Measurements from ENCODE around the gene MYT1.
"Not testable (repeated sequence)": the region's sequence is repeated elsewhere in the genome, so short reads cannot be mapped to it uniquely, and the experiment has no call there.

Gene MYT1

DNA sequence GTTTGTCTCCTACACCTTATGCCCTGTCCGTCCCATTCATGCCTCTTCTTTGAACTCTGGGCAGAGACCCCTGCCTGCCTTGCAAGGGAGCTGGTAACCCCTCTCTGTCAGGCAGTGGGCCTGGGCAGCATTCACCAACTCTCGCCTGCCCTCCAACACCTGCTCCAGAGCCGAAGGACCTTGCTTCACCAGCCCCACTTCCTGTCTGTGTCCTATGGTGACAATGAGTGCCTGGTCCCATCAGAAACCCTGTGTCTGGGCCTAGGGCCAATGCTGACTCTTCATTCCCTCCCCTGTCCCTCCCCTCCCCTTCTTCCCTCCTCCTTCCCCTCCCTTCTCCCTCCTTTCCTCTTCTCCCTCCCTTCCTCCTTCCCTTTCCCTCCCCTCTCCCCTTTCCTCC lies 68.5 kb downstream of the MYT1 start:
- no peak for DNase-seq (ENCODE audit: low read depth)

DNA sequence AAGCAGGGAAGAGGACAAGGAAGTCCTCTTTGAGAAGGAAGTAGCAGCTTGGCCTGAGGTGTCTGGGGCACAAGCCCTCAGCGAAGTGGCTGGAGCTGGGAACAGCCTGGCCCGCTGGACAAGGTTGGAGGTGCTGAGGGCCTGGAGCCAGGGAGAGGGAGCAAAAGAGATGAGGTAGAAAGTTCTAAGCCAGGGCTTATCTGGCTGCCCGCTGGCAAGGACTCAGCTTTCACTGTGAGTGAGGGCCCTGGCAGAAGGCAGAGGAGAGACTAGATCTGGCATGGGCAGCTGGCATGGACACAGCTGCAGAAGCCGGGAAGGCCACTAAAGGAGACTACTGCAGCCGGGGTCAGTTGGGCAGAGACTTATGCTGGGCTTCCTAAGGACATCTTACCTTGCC lies 69.5 kb downstream of the MYT1 start:
- no peak for DNase-seq (ENCODE audit: low read depth)

DNA sequence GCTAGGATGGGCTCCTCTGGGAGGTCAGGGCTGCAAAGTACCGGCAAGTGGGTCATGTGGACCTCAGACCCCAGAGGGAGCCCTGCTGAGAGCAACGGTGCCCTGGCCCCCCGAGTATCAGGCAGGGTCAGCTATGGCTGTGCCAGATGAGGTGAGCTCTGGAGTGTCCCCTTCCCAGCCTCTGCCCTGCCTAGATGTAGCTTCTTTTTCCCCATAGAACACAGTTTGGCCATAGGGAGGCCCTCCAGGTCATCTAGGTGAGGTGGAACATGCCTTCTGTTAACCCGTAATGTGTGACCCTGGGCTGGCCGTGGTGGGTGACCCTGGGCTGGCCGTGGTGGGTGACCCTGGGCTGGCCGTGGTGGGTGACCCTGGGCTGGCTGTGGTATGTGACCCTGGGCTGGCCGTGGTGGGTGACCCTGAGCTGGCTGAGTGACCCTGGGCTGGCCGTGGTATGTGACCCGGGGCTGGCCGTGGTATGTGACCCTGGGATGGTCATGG lies 70.1 kb downstream of the MYT1 start:
- DNase-seq (ENCODE audit: low read depth) = no peak

DNA sequence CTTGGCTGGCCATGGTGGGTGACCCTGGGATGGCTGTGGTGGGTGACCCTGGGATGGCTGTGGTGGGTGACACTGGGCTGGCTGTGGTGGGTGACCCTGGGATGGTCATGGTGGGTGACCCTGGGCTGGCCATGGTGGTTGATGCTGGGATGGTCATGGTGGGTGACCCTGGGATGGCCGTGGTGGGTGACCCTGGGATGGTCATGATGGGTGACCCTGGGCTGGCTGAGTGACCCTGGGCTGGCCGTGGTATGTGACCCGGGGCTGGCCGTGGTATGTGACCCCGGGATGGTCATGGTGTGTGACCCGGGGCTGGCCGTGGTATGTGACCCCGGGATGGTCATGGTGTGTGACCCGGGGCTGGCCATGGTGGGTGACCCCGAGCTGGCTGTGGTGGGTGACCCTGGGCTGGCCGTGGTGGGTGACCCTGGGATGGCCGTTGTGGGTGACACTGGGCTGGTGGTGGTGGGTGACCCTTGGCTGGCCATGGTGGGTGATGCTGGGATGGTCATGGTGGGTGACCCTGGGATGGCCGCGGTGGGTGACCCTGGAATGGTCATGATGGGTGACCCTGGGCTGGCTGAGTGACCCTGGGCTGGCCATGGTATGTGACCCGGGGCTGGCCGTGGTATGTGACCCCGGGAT lies 70.8 kb downstream of the MYT1 start:
- not testable (repeated sequence) for DNase-seq (ENCODE audit: low read depth)

DNA sequence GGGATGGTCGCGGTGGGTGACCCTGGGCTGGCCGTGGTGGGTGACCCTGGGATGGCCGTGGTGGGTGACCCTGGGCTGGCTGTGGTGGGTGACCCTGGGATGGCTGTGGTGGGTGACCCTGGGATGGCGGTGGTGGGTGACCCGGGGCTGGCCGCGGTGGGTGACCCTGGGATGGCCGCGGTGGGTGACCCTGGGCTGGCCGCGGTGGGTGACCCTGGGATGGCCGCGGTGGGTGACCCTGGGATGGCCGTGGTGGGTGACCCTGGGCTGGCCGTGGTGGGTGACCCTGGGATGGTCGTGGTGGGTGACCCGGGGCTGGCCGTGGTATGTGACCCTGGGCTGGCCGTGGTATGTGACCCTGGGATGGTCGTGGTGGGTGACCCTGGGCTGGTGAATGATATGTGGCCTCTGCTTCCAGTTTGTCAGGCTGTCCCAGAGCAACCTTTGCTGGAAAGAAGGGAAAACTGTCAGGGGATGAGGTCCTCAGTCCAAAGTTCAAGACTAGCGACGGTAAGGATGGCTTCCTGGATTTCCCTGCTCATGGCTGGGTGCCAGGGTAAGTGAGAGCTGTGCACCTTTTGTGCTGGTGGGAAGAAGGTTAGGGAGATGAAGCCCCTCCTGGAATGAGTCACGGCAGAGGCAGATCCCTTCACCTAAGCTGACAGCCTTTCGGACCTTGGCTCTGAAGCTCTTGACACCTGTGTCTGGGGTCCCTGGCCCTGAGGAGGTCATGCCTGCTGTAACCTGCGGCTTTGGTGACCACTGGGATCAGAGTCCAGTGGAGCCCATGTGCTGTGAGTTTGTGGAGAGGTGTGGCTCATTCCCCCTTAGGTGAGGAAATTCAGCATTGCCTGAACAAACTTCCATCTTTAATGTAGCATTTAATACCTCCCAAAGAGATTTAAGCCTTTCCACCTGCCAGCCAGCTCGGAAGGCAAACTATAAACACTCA lies 72.2 kb downstream of the MYT1 start:
- DNase-seq (ENCODE audit: low read depth) = no peak

DNA sequence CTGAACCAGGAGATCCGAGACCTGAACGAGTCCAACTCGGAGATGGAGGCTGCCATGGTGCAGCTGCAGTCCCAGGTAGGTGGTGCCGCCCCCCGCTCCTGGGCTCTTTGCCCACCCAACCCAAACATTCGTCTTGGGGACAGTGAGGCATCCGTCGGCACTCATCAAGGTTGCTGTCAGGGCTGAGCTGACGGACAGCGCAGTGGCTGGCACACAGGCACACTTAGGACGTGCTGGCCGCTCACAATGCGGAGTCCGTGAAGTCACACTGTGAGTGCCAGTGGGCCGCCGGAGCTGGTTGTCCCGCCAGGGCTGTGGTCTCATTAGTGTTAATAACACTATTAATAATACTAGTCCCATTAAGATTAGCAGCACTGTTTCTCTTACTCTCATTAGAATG lies 73.1 kb downstream of the MYT1 start:
- no peak for DNase-seq (ENCODE audit: low read depth)

DNA sequence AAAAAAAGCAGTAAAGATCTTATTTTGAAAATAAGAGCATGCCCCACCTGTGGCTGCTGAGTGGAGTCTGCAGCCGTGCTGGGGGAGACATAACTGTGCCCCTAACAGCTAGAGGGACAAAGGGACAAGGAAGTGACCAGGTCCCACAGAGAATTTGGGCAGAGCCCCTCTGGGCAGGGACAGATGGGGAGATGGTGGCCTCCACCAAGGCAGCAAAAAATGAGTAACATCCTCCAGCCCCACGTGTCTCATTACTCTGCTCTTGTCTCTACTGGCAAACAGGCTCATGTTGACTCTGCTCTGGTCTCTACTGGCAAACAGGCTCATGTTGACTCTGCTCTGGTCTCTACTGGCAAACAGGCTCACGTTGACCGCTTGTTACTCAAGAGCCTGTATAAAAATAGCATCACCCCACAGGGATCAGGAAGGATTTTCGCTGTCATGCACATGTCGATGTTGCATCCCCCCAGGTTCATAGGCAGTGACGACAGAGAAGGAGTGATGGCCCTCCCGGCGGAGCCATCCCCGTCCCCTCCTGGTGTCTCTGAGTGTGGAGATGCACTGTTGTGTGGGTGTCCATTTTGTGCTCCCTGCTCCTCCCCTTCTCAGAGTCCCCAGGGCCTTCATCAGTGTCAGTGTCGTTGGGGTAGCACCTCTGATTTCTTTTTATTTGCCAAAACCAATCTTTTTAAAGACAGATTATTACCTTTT lies 74.0 kb downstream of the MYT1 start:
- DNase-seq (ENCODE audit: low read depth) = no peak

DNA sequence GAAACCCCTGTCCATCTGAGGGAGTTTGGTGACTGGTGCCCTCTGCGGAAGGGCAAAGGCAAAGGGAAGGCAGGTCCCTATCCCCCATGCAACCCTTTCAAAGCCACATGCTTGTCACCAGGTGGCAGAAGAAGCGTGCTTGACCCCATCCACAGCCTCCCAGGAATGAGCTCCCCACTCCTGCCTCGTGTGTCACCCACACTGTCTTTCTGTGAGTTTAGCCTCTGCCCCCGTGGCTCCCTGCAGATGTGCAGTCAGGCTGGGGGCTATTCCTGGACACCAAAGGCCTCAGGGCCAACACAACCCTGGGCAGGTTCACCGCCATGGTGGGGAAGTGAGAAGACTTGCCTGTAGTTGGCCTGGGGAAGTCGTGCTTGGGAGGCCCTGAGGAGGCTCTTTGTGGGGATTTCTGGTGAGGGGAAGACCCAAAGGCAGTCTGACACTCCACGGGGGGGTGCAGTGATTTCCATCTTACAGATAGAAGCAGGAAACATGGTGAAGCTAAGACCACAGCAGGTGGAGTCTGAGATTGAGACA lies 74.7 kb downstream of the MYT1 start:
- no peak for DNase-seq (ENCODE audit: low read depth)

DNA sequence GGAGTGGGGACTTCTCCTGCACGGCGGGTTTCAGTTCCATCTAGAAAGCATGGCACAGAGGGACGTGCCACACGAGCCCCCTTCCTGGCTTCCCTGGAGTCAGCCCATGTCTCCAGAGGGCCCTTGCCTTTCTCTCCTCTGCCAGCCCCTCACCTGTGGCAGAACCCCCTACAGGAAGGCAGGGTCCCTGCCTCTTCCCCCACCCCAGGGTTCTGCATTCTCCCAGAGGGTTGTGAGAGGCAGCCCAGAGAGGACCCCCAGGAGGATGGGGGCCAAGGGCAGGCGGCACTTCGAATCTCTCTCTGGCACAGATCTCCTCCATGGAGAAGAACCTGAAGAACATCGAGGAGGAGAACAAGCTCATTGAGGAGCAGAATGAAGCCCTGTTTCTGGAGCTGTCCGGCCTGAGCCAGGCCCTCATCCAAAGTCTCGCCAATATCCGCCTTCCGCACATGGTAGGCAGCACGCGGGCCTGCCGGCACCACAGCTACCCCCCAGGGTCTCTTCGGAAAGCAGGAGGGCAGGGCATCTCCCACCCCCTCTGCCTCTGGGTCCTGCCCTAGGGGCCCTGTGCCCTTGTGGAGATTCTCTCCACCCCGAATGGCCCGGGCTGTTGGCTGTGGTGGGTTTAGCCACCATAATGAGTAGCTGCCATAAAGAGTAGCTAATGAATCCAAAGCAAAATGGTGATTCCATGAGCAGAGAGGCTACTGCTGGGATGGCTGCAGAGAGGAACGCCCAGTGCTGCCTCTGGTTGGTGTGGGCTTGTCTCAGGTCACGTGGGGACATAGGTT lies 75.4 kb downstream of the MYT1 start:
- DNase-seq (ENCODE audit: low read depth) = no peak

DNA sequence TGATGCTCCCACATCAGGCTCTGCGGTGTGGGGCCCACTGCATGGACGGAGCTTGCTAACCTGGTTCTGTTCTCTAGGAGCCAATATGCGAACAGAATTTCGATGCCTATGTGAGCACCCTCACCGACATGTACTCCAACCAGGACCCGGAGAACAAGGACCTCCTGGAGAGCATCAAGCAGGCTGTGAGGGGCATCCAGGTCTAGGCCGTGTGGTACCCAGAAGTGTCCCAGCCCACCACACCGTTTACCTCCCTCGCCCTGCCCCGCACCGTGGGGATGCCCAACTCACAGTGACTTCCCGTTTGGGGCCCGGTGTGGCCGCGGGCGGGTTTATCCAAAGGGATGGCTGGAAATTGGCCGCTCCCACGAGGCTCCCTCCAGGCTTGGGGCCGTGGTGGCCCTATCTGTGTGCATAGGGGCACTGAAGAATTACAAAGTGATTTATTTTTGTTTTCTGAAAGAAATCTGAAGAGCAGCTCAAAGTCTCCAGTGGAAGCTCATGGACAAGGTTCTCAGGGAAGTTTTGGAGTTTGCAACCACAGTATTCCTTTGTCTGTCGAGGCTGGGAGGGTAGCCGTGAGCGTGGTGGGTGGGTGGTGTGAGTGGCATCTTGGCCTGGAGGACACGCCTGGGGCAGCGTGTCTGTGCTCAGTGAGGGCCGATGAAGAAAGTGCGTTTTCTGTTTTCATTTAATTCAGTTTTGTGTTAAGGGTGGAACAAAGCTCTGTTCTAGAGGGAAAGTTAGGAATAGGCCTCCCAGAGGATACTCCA lies 76.2 kb downstream of the MYT1 start:
- no peak for DNase-seq (ENCODE audit: low read depth)

DNA sequence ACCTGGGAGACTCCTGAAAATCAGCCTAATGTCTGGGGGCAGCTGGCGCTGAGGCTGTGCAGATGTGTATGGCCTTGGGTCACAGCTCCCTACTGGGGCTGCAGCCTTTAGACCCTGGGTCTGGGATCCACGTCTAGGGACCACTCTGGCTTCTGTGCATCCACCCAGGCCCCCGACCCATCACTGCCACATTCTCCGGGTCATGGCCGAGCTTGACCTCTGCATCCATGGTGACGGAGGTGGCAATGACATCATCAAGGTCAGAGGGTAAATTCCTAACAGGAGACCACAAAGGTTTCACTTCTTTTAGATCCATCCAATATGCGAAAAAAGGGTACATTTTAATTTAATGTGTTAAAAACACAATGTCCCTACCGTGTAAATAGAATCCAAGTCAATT lies 76.8 kb downstream of the MYT1 start:
- DNase-seq (ENCODE audit: low read depth) = no peak

DNA sequence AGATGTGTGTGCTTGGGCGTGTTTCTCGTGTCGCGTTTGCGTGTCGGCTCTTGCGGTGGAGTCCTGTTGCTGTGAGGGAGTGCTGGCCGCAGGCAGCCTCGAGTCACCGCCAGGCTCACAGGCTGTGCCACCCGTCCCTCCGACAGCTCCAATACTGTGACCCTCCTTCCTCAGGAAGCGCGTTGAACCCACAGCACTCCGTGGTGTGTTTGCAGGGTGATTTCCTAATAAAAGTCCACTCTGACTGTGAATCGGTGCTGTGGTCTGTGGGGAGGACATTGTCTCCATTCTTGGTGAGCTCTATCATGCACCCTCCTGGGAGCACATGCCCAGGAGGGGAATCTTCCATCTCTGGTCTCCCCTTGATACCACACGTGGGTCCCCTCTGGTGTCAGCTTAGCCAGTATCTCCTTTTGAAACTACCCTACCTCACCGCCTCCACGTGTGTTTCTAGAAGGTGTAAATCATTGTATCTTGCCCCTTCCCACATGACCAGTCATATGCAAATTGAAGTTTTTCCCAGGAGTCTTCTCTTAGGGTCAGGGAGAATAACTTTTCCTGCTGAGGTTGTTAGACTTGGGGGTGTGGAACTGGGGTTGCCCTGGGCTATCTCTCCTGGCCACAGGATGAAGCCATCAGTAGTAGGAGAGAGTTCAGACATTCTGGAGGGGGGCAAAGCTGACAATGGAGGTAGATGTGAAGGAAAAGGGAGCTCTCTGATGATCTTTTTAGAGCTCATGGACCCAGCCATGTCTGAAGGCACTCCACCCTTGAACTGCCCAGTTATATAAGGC lies 77.9 kb downstream of the MYT1 start:
- DNase-seq (ENCODE audit: low read depth) = no peak

DNA sequence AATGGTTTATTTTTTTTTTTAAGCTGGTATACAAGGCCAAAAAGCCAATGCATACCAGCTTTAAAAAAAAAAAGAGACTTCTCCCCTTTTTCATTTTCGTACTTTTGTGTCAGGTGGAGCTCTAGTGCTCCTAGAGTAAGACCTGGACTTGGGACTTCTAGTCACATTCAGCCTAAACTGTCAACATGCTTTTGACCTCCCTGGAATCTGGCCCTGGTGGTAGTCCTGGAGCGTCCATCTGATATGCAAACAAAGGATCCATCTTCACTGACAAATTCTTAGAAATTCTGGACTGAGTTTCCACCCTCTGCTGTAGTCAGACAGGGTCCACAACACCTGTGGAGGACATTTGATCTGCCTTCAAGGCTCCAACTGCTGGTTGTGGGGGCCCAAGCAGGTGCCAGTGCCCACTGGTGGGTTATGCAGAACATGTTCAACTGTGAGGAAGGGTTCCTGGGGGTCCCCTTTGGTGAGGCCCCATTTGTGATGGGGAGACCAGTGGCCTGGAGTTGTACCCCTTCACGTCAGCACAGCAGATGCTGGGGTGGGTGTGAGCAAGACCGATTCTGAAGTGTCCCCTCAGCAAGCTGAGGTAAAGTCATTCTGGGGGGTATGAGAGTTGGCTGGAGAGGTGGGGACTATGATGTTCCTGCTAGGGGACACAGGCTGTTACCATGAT lies 78.7 kb downstream of the MYT1 start:
- DNase-seq (ENCODE audit: low read depth) = no peak

DNA sequence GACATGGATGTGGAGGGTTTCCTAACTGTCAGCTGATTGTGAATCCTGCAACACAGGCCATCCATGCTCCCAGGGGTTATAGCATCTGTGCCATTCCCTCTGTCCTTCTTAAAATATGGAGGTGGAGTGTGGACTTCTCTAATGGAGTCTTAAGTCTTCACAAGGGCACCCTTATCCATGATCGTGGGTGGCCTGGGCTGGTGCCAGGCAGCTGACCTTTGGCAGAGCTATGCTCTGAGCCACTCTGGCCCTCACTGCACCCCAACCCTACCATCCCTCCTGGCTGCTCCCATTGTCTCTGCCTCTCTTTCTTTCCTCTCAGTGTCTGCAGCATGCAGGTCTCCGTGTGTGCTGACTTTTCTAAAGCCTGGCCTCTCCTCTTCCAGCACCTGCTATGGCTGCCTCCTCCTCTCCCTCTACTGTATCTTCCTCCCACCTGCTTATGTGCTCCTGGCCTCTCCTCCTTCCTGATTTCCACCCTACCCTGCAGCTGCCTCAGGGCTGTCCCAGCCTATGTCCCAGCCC lies 80.1 kb downstream of the MYT1 start:
- no peak for DNase-seq (ENCODE audit: low read depth)

DNA sequence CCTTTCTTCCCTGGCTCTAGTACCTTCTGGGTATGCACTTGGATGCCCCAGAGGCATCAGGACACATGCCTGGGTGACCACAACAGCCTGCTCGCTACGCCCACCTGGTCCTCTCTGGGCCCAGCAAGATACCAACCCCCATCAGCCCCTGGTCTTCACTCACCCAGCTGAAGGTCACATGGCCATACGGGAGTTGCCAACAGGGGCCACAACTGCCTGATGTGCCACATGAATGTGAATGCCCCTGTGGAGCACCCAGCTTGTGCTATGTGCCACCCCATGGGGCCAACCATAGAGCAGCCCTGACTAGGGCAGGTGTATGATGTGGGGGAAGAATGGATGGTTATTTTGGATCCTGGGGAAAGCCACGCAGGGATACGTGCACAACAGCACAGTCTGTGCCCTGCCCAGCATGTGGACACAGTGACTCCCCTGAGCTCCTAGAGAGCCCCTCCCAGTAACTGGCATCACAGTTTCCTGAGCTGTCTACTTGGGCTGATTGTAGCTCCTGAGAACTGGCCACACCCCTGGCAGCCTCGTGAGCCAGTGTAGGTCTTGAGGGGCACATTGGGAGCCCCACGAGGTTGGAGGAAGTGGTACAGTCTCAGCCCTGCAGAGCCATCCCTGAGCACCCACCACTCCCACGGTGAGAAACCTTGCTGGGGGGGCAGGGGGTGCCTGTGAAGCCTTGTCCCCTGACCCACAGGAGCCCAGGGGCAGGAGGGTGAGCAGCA lies 80.8 kb downstream of the MYT1 start:
- DNase-seq (ENCODE audit: low read depth) = no peak

DNA sequence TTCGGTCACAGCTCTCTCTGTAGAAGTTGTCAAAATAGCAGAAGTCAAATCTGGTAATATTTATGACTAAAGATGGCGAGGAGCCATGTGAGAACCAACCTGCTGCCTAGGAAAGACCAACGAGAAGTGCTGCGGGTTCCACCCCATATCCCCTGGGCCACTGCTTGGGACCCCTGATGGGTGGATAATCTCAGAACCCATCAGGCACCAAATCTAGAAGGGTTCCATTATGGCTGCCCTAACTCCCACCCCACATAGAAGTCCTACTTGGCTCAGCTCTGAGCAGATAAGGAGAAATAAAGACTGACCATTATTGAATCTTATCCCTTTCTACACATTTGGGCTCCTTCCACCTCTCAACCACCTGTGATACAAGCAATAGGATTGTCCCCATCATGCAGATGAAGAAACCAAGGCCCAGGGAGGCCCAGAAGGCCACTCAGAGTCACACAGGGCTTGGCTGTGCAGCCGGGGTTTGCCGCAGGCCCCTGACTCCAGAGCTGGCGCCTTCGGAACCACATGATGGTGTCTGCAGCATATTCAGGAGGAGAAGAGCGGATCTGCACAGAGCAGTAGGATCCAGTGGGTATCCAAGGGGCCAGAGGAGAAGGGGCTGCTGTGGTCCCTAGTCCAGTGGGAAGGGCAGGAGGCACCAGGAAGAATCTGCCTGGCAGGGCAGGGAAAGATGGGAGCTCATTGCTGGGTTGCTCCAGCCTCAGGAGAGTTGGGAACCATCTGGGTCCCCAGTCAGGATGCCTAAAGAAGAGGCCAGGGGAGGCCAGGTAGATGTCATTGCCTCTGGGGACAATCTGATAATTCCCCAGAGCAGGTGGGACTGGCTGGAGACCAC lies 81.7 kb downstream of the MYT1 start:
- DNase-seq (ENCODE audit: low read depth) = no peak

DNA sequence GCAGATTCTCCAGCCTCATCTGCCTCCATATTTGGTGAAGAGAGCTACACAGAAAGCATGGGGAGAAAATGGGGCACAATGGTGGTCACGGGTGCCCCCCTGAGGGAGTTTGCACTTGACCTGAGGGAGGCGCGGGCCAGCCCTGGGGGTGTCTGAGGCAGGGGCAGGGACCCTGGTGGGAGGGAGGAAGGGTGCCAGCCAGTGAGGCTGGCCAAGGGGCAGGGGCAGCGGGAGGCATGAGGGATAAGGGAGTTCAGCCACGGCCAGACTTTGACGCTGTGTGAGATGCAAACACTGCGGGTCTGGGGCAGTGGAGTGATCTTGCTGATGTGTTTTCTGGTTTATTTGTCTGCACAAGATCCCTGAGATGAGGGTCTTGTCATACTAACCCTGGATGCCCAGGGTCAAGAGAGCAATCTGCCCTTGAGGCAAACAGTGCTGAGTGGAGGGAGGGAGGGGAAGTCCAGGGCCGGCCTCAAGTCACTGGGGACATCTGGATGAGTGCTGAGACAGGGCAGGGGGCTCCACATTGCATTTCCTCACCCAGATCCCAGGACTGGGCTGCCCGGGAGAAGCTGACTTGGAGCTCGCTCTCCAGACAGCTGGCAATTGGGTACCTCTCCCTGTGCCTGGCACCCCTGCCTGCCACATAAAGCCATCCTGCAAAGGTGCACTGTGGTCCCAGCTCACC lies 82.5 kb downstream of the MYT1 start:
- DNase-seq (ENCODE audit: low read depth) = no peak

Measured in HS-5 (cell line).